GM06990 (cell line): ENCODE measurements around the gene GSDME.
"Not testable (repeated sequence)": the region's sequence is repeated elsewhere in the genome, so short reads cannot be mapped to it uniquely, and the experiment has no call there.

Source experiments
- DNase-seq: peaks from one replicate; pipeline ENCODE4 v3.0.0-alpha.2; 2011; ENCODE audit not compliant: insufficient read length; ENCODE audit errors: extremely low read depth
- H3K27me3 ChIP-seq: replicated peaks from 2 replicates; pipeline ENCODE4 v1.6.0; 2011; ENCODE audit warnings: low read length; ENCODE audit not compliant: control insufficient read depth, insufficient read depth
- H3K36me3 ChIP-seq: 2 replicates; pipeline ENCODE4 v1.5.1; 2011; ENCODE audit warnings: low read length; ENCODE audit not compliant: control insufficient read depth, insufficient read depth
- H3K4me3 ChIP-seq: replicated peaks from 2 replicates; pipeline ENCODE4 v1.5.1; 2011; ENCODE audit warnings: low read depth, mild to moderate bottlenecking, control low read depth, low read length
- TF ChIP-seq, protein P1 (sequence below): IDR thresholded peaks from 2 replicates; pipeline ENCODE4 v1.5.1; 2011; ENCODE audit warnings: low read length, control low read depth, mild to moderate bottlenecking, inconsistent platforms; ENCODE audit not compliant: insufficient read depth, poor library complexity, severe bottlenecking

GSDME gene

GRCh38 chr7:24738577-24738976 lies 18.7 kb downstream of the GSDME start:
- peaks cover 4% of the 10 kb centered on the region for H3K36me3 ChIP-seq
- no peaks in the 10 kb centered on the region for H3K27me3 ChIP-seq
- no peak for DNase-seq
- H3K4me3 ChIP-seq: no peak overlapping the region
- TF ChIP-seq, protein P1, sequence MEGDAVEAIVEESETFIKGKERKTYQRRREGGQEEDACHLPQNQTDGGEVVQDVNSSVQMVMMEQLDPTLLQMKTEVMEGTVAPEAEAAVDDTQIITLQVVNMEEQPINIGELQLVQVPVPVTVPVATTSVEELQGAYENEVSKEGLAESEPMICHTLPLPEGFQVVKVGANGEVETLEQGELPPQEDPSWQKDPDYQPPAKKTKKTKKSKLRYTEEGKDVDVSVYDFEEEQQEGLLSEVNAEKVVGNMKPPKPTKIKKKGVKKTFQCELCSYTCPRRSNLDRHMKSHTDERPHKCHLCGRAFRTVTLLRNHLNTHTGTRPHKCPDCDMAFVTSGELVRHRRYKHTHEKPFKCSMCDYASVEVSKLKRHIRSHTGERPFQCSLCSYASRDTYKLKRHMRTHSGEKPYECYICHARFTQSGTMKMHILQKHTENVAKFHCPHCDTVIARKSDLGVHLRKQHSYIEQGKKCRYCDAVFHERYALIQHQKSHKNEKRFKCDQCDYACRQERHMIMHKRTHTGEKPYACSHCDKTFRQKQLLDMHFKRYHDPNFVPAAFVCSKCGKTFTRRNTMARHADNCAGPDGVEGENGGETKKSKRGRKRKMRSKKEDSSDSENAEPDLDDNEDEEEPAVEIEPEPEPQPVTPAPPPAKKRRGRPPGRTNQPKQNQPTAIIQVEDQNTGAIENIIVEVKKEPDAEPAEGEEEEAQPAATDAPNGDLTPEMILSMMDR: no peak

GRCh38 chr7:24737281-24737680 lies 20.0 kb downstream of the GSDME start:
- H3K4me3 ChIP-seq: no peak overlapping the region
- DNase-seq: no peak
- peaks cover 3% of the 10 kb centered on the region for H3K36me3 ChIP-seq
- TF ChIP-seq, protein P1: no peak
- no peaks in the 10 kb centered on the region for H3K27me3 ChIP-seq

- not testable (repeated sequence) for H3K4me3 ChIP-seq, DNase-seq, H3K27me3 ChIP-seq, H3K36me3 ChIP-seq
Observed at GRCh38 chr7:24735594-24735993, 21.7 kb downstream of the GSDME start.

DNA sequence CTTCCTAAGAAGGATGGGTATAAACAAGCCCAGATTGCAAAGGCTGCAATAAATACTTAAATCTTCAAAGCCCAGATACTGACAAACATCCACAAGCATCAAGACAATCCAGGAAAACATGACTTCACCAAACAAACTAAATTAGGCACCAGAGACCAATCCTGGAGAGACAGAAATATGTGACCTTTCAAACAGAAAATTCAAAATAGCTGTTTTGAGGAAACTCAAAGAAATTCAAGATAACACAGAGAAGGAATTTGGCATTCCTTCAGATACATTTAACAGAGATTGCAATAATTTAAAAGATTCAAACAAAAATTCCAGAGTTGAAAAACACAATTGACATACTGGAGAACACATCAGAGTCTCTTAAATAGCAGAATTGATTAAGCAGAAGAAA lies 23.0 kb downstream of the GSDME start:
- no peak for DNase-seq
- H3K27me3 ChIP-seq: no peaks in the 10 kb centered on the region
- TF ChIP-seq, protein P1: no peak
- peaks cover 2% of the 10 kb centered on the region for H3K36me3 ChIP-seq
- no peak overlapping the region for H3K4me3 ChIP-seq

- Histone ChIP-seq H3K4me3 (no peak overlapping the region), H3K36me3 (peaks cover 2% of the 10 kb centered on the region), H3K27me3 (no peaks in the 10 kb centered on the region)
- DNase-seq: no peak
- TF ChIP-seq, protein P1: no peak
Observed at GRCh38 chr7:24733414-24734060, 23.7 kb downstream of the GSDME start.

DNA sequence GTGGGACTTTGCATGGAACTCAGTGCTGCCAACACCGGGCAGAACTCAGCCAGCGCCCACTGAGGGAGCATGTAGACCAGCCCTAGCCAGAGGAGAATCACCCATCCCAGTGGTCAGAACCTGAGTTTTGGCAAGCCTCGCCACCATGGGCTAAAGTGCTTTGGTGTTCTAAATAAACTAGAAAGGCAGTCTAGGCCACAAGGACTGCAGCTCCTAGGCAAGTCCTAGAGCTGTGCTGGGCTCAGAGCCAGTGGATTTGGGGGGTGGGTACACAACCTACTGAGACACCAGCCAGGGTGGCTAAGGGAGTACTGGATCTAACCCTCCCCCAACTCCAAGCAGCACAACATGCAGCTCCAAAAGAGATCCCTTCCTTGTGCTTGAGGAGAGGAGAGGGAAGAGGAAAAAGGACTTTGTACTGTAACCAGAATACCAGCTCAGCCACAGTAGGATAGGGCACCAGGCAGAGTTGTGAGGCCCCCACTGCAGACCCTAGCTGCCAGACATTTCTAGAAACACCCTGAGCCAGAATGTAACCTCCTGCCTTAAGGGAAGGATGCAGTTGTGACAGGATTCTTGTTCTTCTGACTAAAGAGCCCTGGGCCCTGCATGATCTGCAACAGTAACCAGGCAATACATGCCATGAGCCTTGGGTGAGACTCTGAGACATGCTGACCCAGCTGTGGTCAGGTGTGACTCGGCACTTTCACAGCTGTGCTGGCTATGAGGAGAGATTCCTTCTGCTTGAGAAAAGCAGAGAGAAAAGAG lies 24.4 kb downstream of the GSDME start:
- H3K27me3 ChIP-seq: no peaks in the 10 kb centered on the region
- H3K36me3 ChIP-seq: peaks cover 2% of the 10 kb centered on the region
- no peak overlapping the region for H3K4me3 ChIP-seq
- TF ChIP-seq, protein P1: no peak
- no peak for DNase-seq
